Stimulated activated naive CD8-positive, alpha-beta T cell treated with anti-CD3 and anti-CD28 coated beads, Interleukin-15, Interleukin-2, amounts not matched to agents 100 U/mL and 50 U/mL, for 24 hours (primary cell): ENCODE results near the gene SKIC8.

ENCODE experiments used
- ATAC-seq: fragments of 150-1000 bp; cut with Tn5 transposase; one replicate; pipeline ENCODE4 v1.10.0; 2021
- DNase-seq: peaks from one replicate; pipeline ENCODE4 v3.0.0; 2021

SKIC8 gene

GRCh38 chr15:78321786-78322185 lies 22.4 kb upstream of the SKIC8 start:
- ATAC-seq, result no peak

GRCh38 chr15:78321041-78321570 lies 21.7 kb upstream of the SKIC8 start:
- no peak for DNase-seq

More at GRCh38 chr15:78321786-78322185, 22.4 kb upstream of the SKIC8 start:
- DNase-seq, result no peak

GRCh38 chr15:78320183-78320582 lies 20.8 kb upstream of the SKIC8 start:
- no peak for ATAC-seq

More at GRCh38 chr15:78321041-78321570, 21.7 kb upstream of the SKIC8 start:
- no peak for ATAC-seq

GRCh38 chr15:78319588-78319987 lies 20.2 kb upstream of the SKIC8 start:
- DNase-seq (no peak), ATAC-seq (no peak)

More at GRCh38 chr15:78320183-78320582, 20.8 kb upstream of the SKIC8 start:
- DNase-seq, result no peak

GRCh38 chr15:78317145-78317836 lies 17.9 kb upstream of the SKIC8 start:
- ATAC-seq, result no peak

GRCh38 chr15:78316283-78317083 lies 17.1 kb upstream of the SKIC8 start:
- DNase-seq, result no peak
- ATAC-seq, result no peak

More at GRCh38 chr15:78317145-78317836, 17.9 kb upstream of the SKIC8 start:
- no peak for DNase-seq

- ATAC-seq (peak; percentile 41), DNase-seq (no peak)
Observed at GRCh38 chr15:78315686-78316282, 16.4 kb upstream of the SKIC8 start.

- DNase-seq, result no peak
- ATAC-seq, result no peak
Observed at GRCh38 chr15:78314181-78314581, 14.8 kb upstream of the SKIC8 start.

GRCh38 chr15:78313383-78313782 lies 14.0 kb upstream of the SKIC8 start:
- no peak for ATAC-seq
- no peak for DNase-seq

GRCh38 chr15:78312957-78313356 lies 13.5 kb upstream of the SKIC8 start:
- no peak for DNase-seq
- ATAC-seq, result no peak

GRCh38 chr15:78312536-78312935 lies 13.1 kb upstream of the SKIC8 start:
- DNase-seq (no peak), ATAC-seq (no peak)

GRCh38 chr15:78311292-78311691 lies 11.9 kb upstream of the SKIC8 start:
- ATAC-seq (no peak), DNase-seq (no peak)

GRCh38 chr15:78308422-78309032 lies 9.1 kb upstream of the SKIC8 start:
- ATAC-seq (peak; percentile 89), DNase-seq (peak; percentile 76)

GRCh38 chr15:78307976-78308375 lies 8.6 kb upstream of the SKIC8 start:
- ATAC-seq, result no peak
- DNase-seq, result no peak

GRCh38 chr15:78306176-78306774 lies 6.9 kb upstream of the SKIC8 start:
- ATAC-seq (no peak), DNase-seq (no peak)

- ATAC-seq, result no peak
- DNase-seq, result no peak
Observed at GRCh38 chr15:78304216-78305066, 5.0 kb upstream of the SKIC8 start.

- DNase-seq (no peak), ATAC-seq (no peak)
Observed at GRCh38 chr15:78302579-78303312, 3.3 kb upstream of the SKIC8 start.

- DNase-seq (no peak), ATAC-seq (no peak)
Observed at GRCh38 chr15:78301828-78302227, 2.4 kb upstream of the SKIC8 start.

- no peak for DNase-seq
- ATAC-seq, result no peak
Observed at GRCh38 chr15:78301326-78301725, 1.9 kb upstream of the SKIC8 start.

GRCh38 chr15:78292219-78292618 lies 7.2 kb downstream of the SKIC8 start:
- DNase-seq, result no peak
- no peak for ATAC-seq
